NCI-H510A (cell line): ENCODE results near the gene KPTN.

ENCODE experiments used
- DNase-seq: peaks from one replicate; lab custom pipeline; 2025; lab: John Stamatoyannopoulos, UW

Gene KPTN

DNA sequence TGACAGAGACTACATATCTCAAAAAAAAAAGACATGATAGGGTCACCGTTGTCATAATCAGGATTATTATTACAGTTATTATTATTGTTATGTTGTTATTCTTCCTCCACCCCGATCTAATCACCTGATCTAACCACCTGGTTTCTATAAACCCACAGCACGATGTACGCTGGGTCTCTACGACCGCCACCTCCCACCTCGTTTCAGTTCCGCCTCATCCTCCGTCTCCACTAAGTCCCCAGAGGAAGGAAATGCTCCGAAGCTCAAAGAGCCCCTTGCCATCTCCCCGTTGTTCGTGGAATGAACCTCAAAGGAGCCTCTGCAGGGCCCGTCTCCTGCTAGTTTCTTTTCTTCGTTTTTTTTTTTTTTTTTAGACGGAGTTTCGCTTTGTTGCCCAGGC is 48.8 kb downstream of the KPTN start:
- DNase-seq: no peak

DNA sequence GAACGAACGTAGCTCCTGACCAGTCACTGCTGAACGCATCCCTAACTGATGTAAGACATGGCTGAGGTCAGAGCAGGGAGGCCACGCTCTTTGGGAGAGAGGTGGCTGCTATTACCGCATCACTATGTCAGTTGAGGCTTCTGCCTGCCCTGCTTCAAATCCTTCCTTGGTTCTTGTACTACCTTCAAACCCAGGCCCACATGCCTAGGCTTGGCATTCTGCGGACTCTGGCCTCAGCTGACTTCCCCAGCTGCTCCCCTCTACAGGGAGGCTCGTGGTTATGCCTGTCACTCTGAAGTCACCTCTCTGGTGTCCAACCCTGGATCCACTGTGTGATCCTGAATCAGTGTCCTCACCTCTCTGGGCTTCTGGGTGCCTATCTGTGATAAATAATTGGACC is 49.9 kb downstream of the KPTN start:
- DNase-seq: no peak

DNA sequence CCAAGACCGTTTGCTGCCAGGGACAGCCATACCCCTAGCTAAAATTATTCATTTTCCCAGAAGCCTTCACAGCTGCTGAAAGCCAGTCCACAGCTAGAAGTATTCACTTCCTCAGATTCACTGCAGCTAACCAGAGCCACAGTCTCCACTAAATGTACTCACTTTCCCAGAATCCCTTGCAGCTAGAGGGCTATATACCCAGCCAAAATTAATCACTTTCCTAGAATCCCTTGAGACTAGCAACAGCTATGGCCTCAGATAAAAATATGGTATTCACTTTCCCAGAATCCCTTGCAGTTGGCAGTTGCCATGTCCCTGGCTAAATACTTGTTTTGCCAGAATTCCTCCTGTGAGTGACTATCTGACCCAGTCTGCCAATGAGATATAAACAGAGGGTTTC is 50.9 kb downstream of the KPTN start:
- no peak for DNase-seq

DNA sequence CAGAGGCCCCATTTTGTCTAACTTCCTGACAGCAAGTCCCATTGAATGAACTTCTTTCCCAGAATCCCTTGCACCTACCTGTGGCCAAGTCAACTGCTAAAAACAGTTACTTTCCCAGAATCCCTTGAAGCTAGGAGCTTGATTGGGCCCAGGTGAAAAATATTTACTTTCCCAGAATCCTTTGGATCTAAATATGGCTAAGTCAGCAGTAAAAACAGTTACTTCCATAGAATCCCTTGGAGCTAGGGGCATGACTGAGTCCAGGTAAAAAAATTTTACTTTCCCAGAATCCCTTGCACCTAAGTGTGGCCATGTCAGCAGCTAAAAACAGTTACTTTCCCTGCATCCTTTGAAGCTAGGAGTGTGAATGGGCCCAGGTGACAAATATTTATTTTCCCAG is 51.5 kb downstream of the KPTN start:
- no peak for DNase-seq

DNA sequence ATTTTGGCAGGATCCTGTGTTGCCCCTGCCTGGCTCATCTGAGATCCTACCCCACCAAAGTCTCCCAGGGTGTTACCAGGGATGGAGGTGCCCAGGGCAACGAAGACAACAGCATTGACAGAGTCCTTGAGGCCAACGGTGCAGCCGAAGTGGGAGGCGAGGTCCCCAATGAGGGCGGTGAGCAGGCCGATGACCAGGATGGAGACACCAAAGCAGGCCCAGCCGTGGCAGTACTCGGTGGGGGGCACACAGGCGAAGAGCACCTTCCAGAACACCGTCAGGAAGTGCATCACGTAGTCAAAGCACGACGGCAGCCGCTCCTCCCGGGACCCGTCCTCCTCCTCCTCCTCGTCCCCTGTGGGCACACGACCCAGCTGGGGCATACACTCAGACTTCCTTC is 51.9 kb downstream of the KPTN start:
- DNase-seq: no peak

DNA sequence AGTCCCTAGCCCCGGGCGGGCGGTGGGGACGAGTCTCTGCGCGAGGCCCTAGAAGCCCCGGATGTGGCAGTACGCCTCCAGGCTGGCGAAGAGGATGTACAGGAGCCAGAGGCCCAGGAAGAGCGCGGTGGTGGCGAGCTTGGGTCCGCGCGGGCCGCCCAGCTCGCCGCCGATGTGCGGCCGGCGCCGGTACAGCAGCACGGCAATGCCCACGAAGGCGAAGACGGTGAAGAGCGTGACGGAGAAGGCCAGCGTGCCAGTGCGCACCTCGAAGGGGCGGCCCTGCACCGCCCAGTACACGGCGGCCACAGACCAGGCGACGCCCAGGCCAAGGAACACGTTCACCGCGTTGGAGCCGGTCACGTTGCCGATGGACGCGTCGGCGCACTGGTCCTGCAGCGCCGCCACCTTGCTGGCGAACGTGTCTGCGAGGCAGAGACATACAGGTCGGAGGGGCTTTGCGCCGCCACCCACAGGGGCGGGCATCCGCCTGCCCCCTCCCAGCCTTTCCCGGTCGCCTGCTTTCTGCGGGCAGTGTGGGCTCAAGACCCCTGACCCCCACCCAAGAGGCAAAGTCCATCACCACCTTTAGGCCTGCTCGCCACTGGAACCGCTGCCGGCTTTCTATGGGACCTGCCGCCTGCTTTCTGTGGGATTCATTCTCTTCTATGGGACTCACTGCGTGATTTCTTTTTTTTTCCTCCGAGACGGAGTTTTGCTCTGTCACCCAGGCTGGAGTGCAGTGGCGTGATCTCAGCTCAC is 53.8 kb downstream of the KPTN start:
- DNase-seq: no peak

DNA sequence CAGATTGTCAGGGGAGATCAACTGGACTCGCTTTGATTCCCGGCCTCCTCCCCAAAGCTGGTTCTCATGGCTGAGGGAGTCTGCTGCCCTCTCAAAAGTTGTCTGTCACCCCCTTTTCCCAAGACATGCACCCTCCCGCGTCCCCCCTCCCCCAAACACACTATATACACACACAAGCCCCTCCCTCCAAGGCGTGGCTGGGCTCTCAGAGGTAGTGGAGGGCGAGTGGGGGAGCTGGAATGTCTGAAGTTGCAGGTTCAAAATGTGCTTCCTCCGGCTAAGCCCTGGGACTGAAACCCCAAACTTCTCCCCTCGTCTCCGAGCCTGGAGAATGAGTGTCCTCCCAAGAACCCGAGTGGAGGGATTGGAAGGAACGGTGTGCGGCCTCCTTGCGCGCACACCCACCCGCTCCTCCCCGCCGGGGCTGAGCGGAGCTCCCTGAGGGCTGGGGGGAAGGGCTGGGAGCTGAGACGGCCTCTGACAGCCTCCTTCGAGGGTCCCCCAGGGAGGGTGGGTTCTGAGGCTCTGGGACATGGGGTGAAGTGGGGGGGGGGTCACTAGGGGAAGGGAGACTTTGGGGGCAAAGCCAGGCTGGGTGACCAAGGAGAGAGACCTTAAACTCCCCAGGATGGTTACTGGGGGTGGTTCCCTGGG is 54.8 kb downstream of the KPTN start:
- DNase-seq: no peak

DNA sequence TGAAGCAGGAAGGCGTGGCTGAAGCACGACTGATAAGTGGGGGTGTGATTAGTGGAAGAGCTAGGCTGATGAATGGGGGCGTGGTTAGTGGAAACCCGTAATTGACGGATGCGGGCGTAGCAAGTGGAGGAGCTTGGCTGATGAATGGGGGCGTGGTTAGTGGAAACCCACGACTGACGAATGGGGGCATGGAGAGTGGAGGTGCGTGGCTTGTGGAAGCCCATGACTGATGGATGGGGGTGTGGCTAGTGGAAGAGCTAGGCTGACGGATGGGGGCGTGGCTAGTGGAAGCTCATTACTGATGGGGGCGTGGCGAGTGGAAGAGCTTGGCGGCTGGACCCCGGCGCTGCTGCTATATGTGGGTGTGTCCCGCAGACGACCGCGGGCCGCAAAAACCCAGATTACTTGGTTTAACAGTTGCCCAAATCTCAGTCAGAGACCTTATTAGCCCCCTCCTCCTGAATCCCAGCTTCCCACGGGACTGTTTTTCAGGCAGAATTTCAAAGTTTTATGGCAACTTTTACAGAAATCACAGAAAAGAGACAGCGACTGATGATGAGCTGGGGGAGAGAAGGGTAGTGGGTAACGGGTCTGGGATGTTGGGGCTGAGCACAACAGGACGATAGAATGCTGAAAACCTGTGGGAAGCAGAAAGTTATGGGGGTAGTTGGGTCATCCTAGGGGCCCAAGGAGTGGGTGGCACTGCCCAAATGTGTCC is 55.7 kb downstream of the KPTN start:
- DNase-seq: peak; percentile 97

DNA sequence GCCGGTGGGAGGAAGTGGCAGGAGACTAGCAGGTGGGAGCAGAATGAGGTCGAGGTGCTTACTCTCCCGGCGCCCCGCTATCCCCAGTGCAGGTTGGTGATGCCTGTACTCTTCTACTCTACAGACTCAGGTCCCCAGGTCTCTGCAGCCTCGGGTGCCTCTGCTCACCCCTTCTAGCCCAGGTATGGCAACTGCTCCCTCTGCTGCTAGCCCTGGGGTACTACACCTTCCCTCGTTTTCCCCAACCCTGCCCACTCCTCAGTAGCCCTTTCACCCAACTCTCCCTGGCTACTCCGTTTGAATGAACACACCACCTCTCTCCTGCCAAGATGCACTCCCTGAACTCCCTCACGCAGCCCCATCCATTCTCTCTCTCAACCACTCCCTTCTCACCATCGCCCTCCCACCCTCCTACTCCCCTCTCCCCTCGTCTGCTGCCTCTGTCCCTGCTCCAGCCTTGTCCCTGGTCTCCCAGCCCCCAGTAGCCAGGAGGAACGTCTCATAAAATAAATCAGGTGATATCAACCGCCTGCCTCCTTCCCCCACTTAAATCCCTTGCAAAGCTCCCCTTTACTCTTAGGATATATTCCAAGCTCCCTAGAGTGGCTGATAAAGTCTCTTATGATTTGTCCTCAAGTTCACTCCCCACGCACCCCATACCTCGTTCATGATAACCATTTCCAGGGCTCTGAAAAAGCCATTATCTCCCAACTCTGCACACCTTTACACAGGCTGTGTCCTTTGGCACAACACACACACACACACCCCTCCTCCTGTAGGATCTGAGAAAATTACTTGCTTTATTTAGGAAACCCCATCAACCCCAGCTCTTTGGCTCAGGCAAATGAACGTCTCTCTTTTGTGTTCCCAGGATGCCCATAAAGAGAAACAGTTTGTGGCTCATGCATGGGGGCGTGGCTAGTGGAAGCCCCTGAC is 56.5 kb downstream of the KPTN start:
- no peak for DNase-seq
